SK-N-MC (cell line): ENCODE measurements around the gene KLRB1.

Experiments
- EZH2 ChIP-seq: fragments of 200-600 bp; sonication (generic); IDR thresholded peaks from one replicate; pipeline ENCODE4 v1.6.1; 2017; ENCODE audit warnings: antibody characterized with exemption
- FOXP2 ChIP-seq: optimal IDR thresholded peaks from 2 replicates; pipeline ENCODE3; 2011; ENCODE audit warnings: mild to moderate bottlenecking, moderate library complexity; ENCODE audit not compliant: insufficient read depth; ENCODE audit errors: extremely low read length, control extremely low read depth
- POLR2AphosphoS5 ChIP-seq: IDR thresholded peaks from 2 replicates; pipeline ENCODE4 v1.6.1; 2012; ENCODE audit warnings: mild to moderate bottlenecking, low read depth, low read length, borderline replicate concordance

- TF ChIP-seq POLR2AphosphoS5 (no peak), EZH2 (no peak), FOXP2 (no peak)
Observed at GRCh38 chr12:9605483-9605882, 2.2 kb downstream of the KLRB1 start.
